H1 (cell line): ENCODE measurements around the gene RPL7L1.
A peak's percentile ranks its signal among the peaks of the same experiment; 100 is the strongest.

Source experiments
- BCL11A ChIP-seq, 2 experiments: IDR thresholded peaks; one replicate each; pipeline ENCODE4 v1.6.1; 2011; ENCODE audit warnings: low read depth in 2 of 2, low read length in 2 of 2, mild to moderate bottlenecking in 2 of 2
- EP300 ChIP-seq, 2 experiments: IDR thresholded peaks; 1 replicate in 1 of 2; 2 replicates in 1 of 2; pipeline ENCODE4 v1.6.1; 2011 to 2012; ENCODE audit warnings: low read depth in 2 of 2, low read length in 2 of 2, mild to moderate bottlenecking in 2 of 2, borderline replicate concordance in 1 of 2, inconsistent platforms in 1 of 2, moderate library complexity in 1 of 2
- JUN ChIP-seq: IDR thresholded peaks from 2 replicates; pipeline ENCODE4 v1.6.1; 2011; ENCODE audit warnings: low read depth, mild to moderate bottlenecking, improper control_type of control experiment, low read length
- JUND ChIP-seq: IDR thresholded peaks from 2 replicates; pipeline ENCODE4 v1.6.1; 2011; ENCODE audit warnings: mild to moderate bottlenecking, improper control_type of control experiment, low read length
- POLR2A ChIP-seq, 2 experiments: IDR thresholded peaks; 1 replicate in 1 of 2; 2 replicates in 1 of 2; pipeline ENCODE4 v1.6.1; 2011; ENCODE audit warnings: low read depth in 2 of 2, low read length in 2 of 2, mild to moderate bottlenecking in 2 of 2; ENCODE audit errors: control extremely low read depth in 1 of 2
- POLR2AphosphoS5 ChIP-seq: IDR thresholded peaks from 2 replicates; pipeline ENCODE4 v1.6.1; 2011; ENCODE audit warnings: low read depth, low read length
- RFX5 ChIP-seq: IDR thresholded peaks from 2 replicates; pipeline ENCODE4 v1.6.1; 2011; ENCODE audit warnings: low read depth, low read length, improper control_type of control experiment, borderline replicate concordance
- RNF2 ChIP-seq: fragments of 200-900, 300-1000 bp; sonication (generic); IDR thresholded peaks from 2 replicates; pipeline ENCODE4 v1.7.1; 2016; ENCODE audit warnings: borderline replicate concordance, low read depth, mild to moderate bottlenecking, antibody characterized with exemption, low read length; ENCODE audit not compliant: poor library complexity, severe bottlenecking; ENCODE audit errors: missing control alignments
- SP1 ChIP-seq: IDR thresholded peaks from 2 replicates; pipeline ENCODE4 v1.6.1; 2011; ENCODE audit warnings: low read depth, low read length
- SRF ChIP-seq: IDR thresholded peaks from 2 replicates; pipeline ENCODE4 v1.6.1; 2011; ENCODE audit warnings: mild to moderate bottlenecking, low read depth, low read length, moderate library complexity
- SUZ12 ChIP-seq: fragments of 200-600 bp; sonication (generic); IDR thresholded peaks from 2 replicates; pipeline ENCODE4 v1.6.1; 2012; ENCODE audit warnings: mild to moderate bottlenecking, inconsistent platforms, low read length, moderate library complexity, mixed read lengths
- TF ChIP-seq, protein P1 (sequence below), 3 experiments: IDR thresholded peaks; 1 replicate in 2 of 3; 2 replicates in 1 of 3; pipeline versions ENCODE4 v1.5.1 to v1.6.1; 2011; ENCODE audit warnings: low read length in 3 of 3, mild to moderate bottlenecking in 3 of 3, inconsistent platforms in 2 of 3, low read depth in 1 of 3, moderate library complexity in 1 of 3; ENCODE audit not compliant: insufficient read depth in 1 of 3; ENCODE audit errors: control extremely low read depth in 1 of 3
- TF ChIP-seq, protein P2 (sequence below): IDR thresholded peaks from 2 replicates; pipeline ENCODE4 v1.6.1; 2012; ENCODE audit warnings: low read length, inconsistent platforms

DNA sequence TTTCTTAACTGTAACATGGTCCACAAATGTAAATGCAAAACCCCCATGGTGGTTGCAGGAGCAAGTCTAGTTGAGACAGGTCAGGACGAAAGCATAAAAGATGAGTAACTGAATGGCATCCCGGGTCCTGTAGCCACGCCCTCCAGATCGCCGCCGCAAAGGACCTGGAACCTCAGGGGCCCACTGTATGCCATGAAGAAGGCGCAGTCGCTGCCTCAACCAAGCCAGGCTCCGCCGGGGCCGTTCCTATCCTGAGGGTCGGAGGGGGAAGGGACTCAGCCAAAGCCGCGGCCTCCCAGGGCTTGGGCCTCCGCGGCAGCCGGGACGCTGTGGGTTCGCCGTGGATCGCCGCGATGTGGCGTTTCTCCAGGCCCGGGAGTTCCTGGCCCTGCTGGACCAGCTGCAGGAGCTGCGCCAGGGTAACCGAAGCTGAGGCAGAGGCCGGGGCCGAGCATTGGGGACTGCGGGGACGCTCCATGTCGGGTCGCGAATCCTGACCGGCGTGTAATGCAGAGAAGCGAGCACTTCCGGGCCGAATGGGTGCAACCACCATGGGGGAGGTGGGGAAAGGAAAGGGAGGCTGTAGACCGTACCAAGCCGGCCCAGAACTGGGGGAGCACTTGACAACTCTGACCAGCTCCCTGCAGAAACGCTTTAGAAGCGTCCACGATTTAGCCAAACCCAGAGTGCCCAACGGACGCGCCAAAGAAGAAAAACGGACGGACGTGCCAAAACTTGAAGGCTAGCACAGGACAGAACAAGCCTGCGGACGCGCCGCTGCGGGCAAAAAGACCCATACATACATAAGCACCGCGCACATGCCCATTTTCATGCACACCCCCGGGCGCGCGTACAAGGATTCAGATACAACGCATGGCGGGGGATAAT, 11.1 kb downstream of the RPL7L1 start:
- no peak for TF ChIP-seq BCL11A (IDR thresholded peaks at IDR 0.05; ENCODE audit: low read depth in 2 of 2, low read length in 2 of 2)
- TF ChIP-seq POLR2AphosphoS5: peak; percentile 97
- TF ChIP-seq, protein P1, sequence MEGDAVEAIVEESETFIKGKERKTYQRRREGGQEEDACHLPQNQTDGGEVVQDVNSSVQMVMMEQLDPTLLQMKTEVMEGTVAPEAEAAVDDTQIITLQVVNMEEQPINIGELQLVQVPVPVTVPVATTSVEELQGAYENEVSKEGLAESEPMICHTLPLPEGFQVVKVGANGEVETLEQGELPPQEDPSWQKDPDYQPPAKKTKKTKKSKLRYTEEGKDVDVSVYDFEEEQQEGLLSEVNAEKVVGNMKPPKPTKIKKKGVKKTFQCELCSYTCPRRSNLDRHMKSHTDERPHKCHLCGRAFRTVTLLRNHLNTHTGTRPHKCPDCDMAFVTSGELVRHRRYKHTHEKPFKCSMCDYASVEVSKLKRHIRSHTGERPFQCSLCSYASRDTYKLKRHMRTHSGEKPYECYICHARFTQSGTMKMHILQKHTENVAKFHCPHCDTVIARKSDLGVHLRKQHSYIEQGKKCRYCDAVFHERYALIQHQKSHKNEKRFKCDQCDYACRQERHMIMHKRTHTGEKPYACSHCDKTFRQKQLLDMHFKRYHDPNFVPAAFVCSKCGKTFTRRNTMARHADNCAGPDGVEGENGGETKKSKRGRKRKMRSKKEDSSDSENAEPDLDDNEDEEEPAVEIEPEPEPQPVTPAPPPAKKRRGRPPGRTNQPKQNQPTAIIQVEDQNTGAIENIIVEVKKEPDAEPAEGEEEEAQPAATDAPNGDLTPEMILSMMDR (IDR thresholded peaks at IDR 0.05; ENCODE audit: control extremely low read depth in 1 of 3, insufficient read depth in 1 of 3, low read depth in 1 of 3, low read length in 3 of 3): no peak
- TF ChIP-seq JUN: no peak
- TF ChIP-seq EP300 (IDR thresholded peaks at IDR 0.05; ENCODE audit: borderline replicate concordance in 1 of 2, low read depth in 2 of 2, low read length in 2 of 2): peak in 1 of 2 experiments; percentile 99; a peak in 2 of 3 replicates
- peak; percentile 96 for TF ChIP-seq JUND
- peak; percentile 89 to 98 for TF ChIP-seq POLR2A (IDR thresholded peaks at IDR 0.05; ENCODE audit: control extremely low read depth in 1 of 2, low read depth in 2 of 2, low read length in 2 of 2)
- TF ChIP-seq SUZ12: no peak
- TF ChIP-seq RFX5: no peak
- peak; percentile 71; the same call in 1 of the 2 replicates for TF ChIP-seq SP1
- no peak for TF ChIP-seq RNF2
- no peak for TF ChIP-seq SRF
- TF ChIP-seq, protein P2, sequence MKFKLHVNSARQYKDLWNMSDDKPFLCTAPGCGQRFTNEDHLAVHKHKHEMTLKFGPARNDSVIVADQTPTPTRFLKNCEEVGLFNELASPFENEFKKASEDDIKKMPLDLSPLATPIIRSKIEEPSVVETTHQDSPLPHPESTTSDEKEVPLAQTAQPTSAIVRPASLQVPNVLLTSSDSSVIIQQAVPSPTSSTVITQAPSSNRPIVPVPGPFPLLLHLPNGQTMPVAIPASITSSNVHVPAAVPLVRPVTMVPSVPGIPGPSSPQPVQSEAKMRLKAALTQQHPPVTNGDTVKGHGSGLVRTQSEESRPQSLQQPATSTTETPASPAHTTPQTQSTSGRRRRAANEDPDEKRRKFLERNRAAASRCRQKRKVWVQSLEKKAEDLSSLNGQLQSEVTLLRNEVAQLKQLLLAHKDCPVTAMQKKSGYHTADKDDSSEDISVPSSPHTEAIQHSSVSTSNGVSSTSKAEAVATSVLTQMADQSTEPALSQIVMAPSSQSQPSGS: peak; percentile 32
